ENCODE data around the gene LRCOL1. TPM values are rescaled to one million over a fixed set of nuclear protein-coding genes. Genes with fewer than 3 reads are reported as not detected.

The LRCOL1 gene
- total and polyA plus RNA-seq, 12 donors, result 0.22 to 1.4 (median 1.2) TPM; not detected in 5

DNA sequence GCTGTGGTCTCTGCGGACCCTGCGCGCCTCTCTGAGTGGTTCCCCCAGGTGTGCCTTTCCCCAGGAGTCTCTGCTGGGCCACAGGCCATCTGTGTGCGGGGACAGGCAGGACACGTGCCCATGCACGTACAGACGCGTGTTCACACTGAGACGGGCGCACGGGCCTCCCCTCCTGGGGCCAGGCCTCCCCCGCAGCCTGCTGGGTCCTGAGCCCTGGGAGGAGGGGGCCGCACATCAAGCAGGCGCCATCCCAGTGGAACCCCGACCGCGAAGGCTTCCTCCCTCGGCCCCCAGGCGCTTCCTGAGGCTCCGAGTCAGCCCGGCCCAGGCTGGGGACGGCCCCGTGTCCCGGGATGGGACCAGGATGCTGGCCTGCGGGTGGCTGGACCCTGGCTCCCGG, 39.7 kb downstream of the LRCOL1 start:
- TF ChIP-seq CTCF (IDR thresholded peaks at IDR 0.05) (no peak), POLR2A (IDR thresholded peaks at IDR 0.05) (no peak)
- Histone ChIP-seq H3K27me3 (no peaks in the 10 kb centered on the region), H3K27ac (no peak overlapping the region), H3K9me3 (replicated peaks in 1 of 3) (no peaks in the 10 kb centered on the region), H3K4me3 (no peak overlapping the region), H3K4me1 (replicated peaks in 1 of 2) (no peaks in the 10 kb centered on the region), H3K36me3 (replicated peaks in 1 of 2) (peaks cover 0 to 11% of the 10 kb centered on the region in 2 donors)
- 90 to 99% (median 95%) methylated on average over 2 to 26 of the region's 26 CpGs for WGBS, 4 donors
- intact Hi-C loops (cut with DNase I), result no loop called here
- DNase-seq, result no peak

DNA sequence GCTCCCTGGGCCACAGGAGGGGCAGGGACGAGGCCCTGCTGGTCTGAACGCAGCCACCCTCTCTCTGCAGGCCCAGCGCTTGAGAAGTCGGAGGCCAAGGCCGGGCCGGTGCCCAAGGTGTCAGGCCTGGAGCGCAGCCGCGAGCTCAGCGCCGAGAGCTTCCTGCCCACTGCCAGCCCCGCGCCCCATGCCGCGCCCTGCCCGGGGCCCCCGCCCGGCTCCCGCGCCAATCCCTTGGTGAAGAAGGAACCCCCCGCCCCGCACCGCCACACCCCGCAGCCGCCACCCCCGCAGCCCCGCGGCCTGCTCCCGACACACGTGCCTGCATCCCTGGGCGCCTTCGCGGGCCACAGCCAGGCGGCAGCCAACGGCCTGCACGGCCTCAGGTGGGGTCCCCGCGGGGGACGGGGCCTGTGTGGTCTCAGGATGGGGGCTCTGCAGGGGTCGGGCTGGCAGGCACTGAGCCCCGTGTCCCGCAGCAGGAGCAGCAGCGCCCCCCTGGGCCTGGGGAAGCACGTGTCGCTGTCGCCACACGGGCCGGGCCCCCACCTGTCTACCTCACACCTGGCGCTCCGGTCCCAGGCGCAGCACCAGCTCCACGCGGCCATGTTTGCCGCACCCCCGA, 40.4 kb downstream of the LRCOL1 start:
- 93 to 96% (median 94%) methylated on average over 16 to 55 of the region's 55 CpGs; no CpG with 5 or more reads in 1 of the 4 donors for WGBS, 4 donors
- no peak for TF ChIP-seq CTCF (IDR thresholded peaks at IDR 0.05)
- no peak for TF ChIP-seq POLR2A (IDR thresholded peaks at IDR 0.05)
- Histone ChIP-seq H3K4me3 (no peak overlapping the region), H3K27me3 (no peaks in the 10 kb centered on the region), H3K27ac (no peak overlapping the region), H3K4me1 (replicated peaks in 1 of 2) (no peaks in the 10 kb centered on the region), H3K9me3 (replicated peaks in 1 of 3) (no peaks in the 10 kb centered on the region), H3K36me3 (replicated peaks in 1 of 2) (peaks cover 0 to 11% of the 10 kb centered on the region in 2 donors)
- DNase-seq, result no peak
- intact Hi-C loops (cut with DNase I), result no loop called here

- TF ChIP-seq POLR2A (IDR thresholded peaks at IDR 0.05) (no peak), CTCF (IDR thresholded peaks at IDR 0.05) (no peak)
- H3K4me3 ChIP-seq, result no peak overlapping the region
- H3K4me1 ChIP-seq (replicated peaks in 1 of 2), result no peaks in the 10 kb centered on the region
- DNase-seq, result no peak
- 90 to 96% (median 91%) methylated on average over 11 to 17 of the region's 17 CpGs for WGBS, 4 donors
- H3K27me3 ChIP-seq, result no peaks in the 10 kb centered on the region
- H3K27ac ChIP-seq, result no peak overlapping the region
- H3K9me3 ChIP-seq (replicated peaks in 1 of 3), result no peaks in the 10 kb centered on the region
- H3K36me3 ChIP-seq (replicated peaks in 1 of 2), result peaks cover 0 to 1% of the 10 kb centered on the region in 2 donors
- intact Hi-C loops (cut with DNase I), result no loop called here
Measured at GRCh38 chr12:132568826-132569480, 41.4 kb downstream of the LRCOL1 start.

- Histone ChIP-seq H3K4me3 (no peak overlapping the region), H3K27ac (no peak overlapping the region), H3K4me1 (replicated peaks in 1 of 2) (no peaks in the 10 kb centered on the region), H3K27me3 (no peaks in the 10 kb centered on the region), H3K9me3 (replicated peaks in 1 of 3) (no peaks in the 10 kb centered on the region), H3K36me3 (replicated peaks in 1 of 2) (no peaks in the 10 kb centered on the region)
- DNase-seq, result no peak
- intact Hi-C loops (cut with DNase I), result no loop called here
- WGBS, 4 donors, result 91 to 98% (median 95%) methylated on average over 15 to 16 of the region's 16 CpGs
- TF ChIP-seq CTCF (IDR thresholded peaks at IDR 0.05) (no peak), POLR2A (IDR thresholded peaks at IDR 0.05) (no peak)
Measured at GRCh38 chr12:132568301-132568700, 42.1 kb downstream of the LRCOL1 start.

Measured in adrenal gland (tissue), 12 donors.